ENCODE data around the gene CTIF. TPM values are rescaled to one million over a fixed set of nuclear protein-coding genes. Genes with fewer than 3 reads are reported as not detected.

CTIF gene
- total and polyA plus RNA-seq, 12 donors: 20.5 to 159 (median 57.0) TPM

- H3K9me3 ChIP-seq (replicated peaks in 1 of 3): no peaks in the 10 kb centered on the region
- H3K27me3 ChIP-seq: no peaks in the 10 kb centered on the region
- no peak for DNase-seq
- 87 to 90% (median 88%) methylated on average over 4 of the region's 4 CpGs for WGBS, 4 donors
- H3K27ac ChIP-seq: peak overlapping the region in 3 of 5 donors; percentile 62 to 77 (median 68)
- H3K36me3 ChIP-seq (replicated peaks in 1 of 2): no peaks in the 10 kb centered on the region
- no peak overlapping the region for H3K4me3 ChIP-seq
- H3K4me1 ChIP-seq (replicated peaks in 1 of 2): peaks cover 14 to 21% of the 10 kb centered on the region in 2 donors
- TF ChIP-seq CTCF (IDR thresholded peaks at IDR 0.05) (no peak), POLR2A (IDR thresholded peaks at IDR 0.05) (no peak)
- intact Hi-C loops (cut with DNase I): no loop called here
These were observed 319.8 kb downstream of the CTIF start for GRCh38 chr18:48858676-48859075.

GRCh38 chr18:48859311-48860268 is 320.8 kb downstream of the CTIF start:
- peak in 1 of 6 experiments; percentile 6 for TF ChIP-seq CTCF (IDR thresholded peaks at IDR 0.05)
- no peak for TF ChIP-seq POLR2A (IDR thresholded peaks at IDR 0.05)
- Histone ChIP-seq H3K9me3 (replicated peaks in 1 of 3) (no peaks in the 10 kb centered on the region), H3K4me3 (no peak overlapping the region), H3K36me3 (replicated peaks in 1 of 2) (no peaks in the 10 kb centered on the region), H3K4me1 (replicated peaks in 1 of 2) (peaks cover 14 to 21% of the 10 kb centered on the region in 2 donors), H3K27ac (peak overlapping the region in 4 of 5 donors; percentile 45 to 77 (median 65)), H3K27me3 (no peaks in the 10 kb centered on the region)
- 51 to 60% (median 56%) methylated on average over 21 to 43 of the region's 43 CpGs for WGBS, 4 donors
- intact Hi-C loops (cut with DNase I): no loop called here
- peak; percentile 79 to 91 (median 89) for DNase-seq

GRCh38 chr18:48860269-48861180 is 321.7 kb downstream of the CTIF start:
- Histone ChIP-seq H3K36me3 (replicated peaks in 1 of 2) (no peaks in the 10 kb centered on the region), H3K9me3 (replicated peaks in 1 of 3) (no peaks in the 10 kb centered on the region), H3K4me3 (no peak overlapping the region), H3K27ac (peak overlapping the region in 4 of 5 donors; percentile 45 to 77 (median 65)), H3K27me3 (no peaks in the 10 kb centered on the region), H3K4me1 (replicated peaks in 1 of 2) (peaks cover 14 to 21% of the 10 kb centered on the region in 2 donors)
- intact Hi-C loops (cut with DNase I): no loop called here
- WGBS, 4 donors: 85 to 90% (median 88%) methylated on average over 26 to 28 of the region's 28 CpGs
- TF ChIP-seq CTCF (IDR thresholded peaks at IDR 0.05): no peak
- no peak for TF ChIP-seq POLR2A (IDR thresholded peaks at IDR 0.05)
- no peak for DNase-seq
